H1 (cell line): ENCODE data around the gene CTSA. TPM values are rescaled to one million over a fixed set of nuclear protein-coding genes. Genes with fewer than 3 reads are reported as not detected.

Experiments used
- EGR1 ChIP-seq: IDR thresholded peaks from 2 replicates; pipeline ENCODE4 v1.6.1; 2011; ENCODE audit warnings: low read depth, low read length, borderline replicate concordance
- EZH2 ChIP-seq: fragments of 200-600 bp; sonication (generic); IDR thresholded peaks from 2 replicates; pipeline ENCODE4 v1.7.1; 2012; ENCODE audit warnings: low read depth, mild to moderate bottlenecking, moderate library complexity, low read length, inconsistent platforms; ENCODE audit not compliant: severe bottlenecking
- KDM4A ChIP-seq: IDR thresholded peaks from one replicate; pipeline ENCODE4 v1.7.1; 2012; ENCODE audit warnings: low read depth, mild to moderate bottlenecking, moderate library complexity, low read length, inconsistent platforms; ENCODE audit not compliant: severe bottlenecking
- NRF1 ChIP-seq: IDR thresholded peaks from 2 replicates; pipeline ENCODE4 v1.6.1; 2011; ENCODE audit warnings: mild to moderate bottlenecking, low read depth, low read length, improper control_type of control experiment
- polyA plus RNA-seq, 7 experiments: library from polyadenylated mRNA; depleted of rRNA in 3 of 7; stranded (reverse) in 5 of 7; unstranded in 2 of 7; fragments of >200 nt in 5 of 7; fragments of 200-250 nt in 2 of 7; gene quantifications; 1 replicate in 5 of 7; 2 replicates in 1 of 7; 4 replicates in 1 of 7; pipeline versions ENCODE4 v1.2.1 to v1.2.3, GENCODE V29; 2011 to 2013; ENCODE audit warnings: missing spikeins in 2 of 7, mixed read lengths in 2 of 7
- total RNA-seq: library from RNA; stranded (reverse); fragmentation: NEBNext Ultra II Directional; extraction: Animal tissue kit (Norgen Biotek cat#: 25700); gene quantifications from 2 replicates; pipeline ENCODE4 v1.2.1, GENCODE V29; 2021
- TF ChIP-seq, protein P1 (sequence below): fragments of 300-600 bp; sonication (generic); IDR thresholded peaks from 2 replicates; pipeline ENCODE4 v1.7.1; 2012; ENCODE audit warnings: low read length, moderate library complexity, mild to moderate bottlenecking, inconsistent platforms; ENCODE audit not compliant: insufficient replicate concordance

The CTSA gene
- total and polyA plus RNA-seq, 2 of the 8 experiments (the other 6 are each of a cell fraction or from before 2014, with no cell fraction given): 49.7 to 74.0 TPM

DNA sequence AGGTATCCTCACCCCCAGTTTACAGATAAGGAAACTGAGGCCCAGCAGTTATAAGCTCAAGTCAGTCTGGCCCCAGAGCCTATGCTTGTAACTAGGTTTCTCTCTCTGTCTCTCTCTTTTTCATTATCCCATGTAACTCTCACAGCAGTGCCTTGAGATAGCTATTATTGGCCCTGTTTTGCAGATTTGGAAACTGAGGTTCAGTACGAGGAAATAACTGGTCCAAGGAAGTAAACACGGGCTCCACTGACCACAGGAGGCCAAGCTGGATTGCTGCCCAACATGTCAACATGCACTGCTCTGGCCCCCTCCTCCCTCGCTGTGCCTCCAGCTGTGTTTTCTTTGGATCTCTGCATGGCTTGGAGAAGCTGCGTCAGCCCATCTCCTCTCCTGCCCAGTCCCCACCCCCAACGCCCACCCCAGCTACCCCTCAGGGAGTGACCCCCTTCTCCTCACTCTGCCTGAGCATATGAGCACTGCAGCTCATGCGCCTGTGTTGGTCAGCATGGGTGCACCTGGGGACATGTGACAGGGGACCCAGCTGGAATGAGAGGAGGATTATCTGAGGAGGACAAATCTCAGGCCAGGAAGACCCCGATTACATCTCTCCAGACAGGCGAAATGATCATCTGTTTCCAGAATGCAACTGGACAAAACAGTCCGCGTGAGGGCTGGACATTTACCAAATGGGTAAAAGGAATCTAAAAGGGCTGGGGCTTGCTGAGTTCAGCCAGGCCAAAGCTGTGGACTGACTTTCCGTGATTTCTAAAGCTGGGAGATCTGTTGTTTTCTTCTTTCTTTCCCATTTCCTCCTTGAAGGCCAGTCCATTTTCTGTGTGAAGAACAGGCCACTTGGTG is 28.6 kb downstream of the CTSA start (continued):
- TF ChIP-seq KDM4A (no peak), EZH2 (no peak), EGR1 (no peak), NRF1 (no peak)
- TF ChIP-seq, protein P1, sequence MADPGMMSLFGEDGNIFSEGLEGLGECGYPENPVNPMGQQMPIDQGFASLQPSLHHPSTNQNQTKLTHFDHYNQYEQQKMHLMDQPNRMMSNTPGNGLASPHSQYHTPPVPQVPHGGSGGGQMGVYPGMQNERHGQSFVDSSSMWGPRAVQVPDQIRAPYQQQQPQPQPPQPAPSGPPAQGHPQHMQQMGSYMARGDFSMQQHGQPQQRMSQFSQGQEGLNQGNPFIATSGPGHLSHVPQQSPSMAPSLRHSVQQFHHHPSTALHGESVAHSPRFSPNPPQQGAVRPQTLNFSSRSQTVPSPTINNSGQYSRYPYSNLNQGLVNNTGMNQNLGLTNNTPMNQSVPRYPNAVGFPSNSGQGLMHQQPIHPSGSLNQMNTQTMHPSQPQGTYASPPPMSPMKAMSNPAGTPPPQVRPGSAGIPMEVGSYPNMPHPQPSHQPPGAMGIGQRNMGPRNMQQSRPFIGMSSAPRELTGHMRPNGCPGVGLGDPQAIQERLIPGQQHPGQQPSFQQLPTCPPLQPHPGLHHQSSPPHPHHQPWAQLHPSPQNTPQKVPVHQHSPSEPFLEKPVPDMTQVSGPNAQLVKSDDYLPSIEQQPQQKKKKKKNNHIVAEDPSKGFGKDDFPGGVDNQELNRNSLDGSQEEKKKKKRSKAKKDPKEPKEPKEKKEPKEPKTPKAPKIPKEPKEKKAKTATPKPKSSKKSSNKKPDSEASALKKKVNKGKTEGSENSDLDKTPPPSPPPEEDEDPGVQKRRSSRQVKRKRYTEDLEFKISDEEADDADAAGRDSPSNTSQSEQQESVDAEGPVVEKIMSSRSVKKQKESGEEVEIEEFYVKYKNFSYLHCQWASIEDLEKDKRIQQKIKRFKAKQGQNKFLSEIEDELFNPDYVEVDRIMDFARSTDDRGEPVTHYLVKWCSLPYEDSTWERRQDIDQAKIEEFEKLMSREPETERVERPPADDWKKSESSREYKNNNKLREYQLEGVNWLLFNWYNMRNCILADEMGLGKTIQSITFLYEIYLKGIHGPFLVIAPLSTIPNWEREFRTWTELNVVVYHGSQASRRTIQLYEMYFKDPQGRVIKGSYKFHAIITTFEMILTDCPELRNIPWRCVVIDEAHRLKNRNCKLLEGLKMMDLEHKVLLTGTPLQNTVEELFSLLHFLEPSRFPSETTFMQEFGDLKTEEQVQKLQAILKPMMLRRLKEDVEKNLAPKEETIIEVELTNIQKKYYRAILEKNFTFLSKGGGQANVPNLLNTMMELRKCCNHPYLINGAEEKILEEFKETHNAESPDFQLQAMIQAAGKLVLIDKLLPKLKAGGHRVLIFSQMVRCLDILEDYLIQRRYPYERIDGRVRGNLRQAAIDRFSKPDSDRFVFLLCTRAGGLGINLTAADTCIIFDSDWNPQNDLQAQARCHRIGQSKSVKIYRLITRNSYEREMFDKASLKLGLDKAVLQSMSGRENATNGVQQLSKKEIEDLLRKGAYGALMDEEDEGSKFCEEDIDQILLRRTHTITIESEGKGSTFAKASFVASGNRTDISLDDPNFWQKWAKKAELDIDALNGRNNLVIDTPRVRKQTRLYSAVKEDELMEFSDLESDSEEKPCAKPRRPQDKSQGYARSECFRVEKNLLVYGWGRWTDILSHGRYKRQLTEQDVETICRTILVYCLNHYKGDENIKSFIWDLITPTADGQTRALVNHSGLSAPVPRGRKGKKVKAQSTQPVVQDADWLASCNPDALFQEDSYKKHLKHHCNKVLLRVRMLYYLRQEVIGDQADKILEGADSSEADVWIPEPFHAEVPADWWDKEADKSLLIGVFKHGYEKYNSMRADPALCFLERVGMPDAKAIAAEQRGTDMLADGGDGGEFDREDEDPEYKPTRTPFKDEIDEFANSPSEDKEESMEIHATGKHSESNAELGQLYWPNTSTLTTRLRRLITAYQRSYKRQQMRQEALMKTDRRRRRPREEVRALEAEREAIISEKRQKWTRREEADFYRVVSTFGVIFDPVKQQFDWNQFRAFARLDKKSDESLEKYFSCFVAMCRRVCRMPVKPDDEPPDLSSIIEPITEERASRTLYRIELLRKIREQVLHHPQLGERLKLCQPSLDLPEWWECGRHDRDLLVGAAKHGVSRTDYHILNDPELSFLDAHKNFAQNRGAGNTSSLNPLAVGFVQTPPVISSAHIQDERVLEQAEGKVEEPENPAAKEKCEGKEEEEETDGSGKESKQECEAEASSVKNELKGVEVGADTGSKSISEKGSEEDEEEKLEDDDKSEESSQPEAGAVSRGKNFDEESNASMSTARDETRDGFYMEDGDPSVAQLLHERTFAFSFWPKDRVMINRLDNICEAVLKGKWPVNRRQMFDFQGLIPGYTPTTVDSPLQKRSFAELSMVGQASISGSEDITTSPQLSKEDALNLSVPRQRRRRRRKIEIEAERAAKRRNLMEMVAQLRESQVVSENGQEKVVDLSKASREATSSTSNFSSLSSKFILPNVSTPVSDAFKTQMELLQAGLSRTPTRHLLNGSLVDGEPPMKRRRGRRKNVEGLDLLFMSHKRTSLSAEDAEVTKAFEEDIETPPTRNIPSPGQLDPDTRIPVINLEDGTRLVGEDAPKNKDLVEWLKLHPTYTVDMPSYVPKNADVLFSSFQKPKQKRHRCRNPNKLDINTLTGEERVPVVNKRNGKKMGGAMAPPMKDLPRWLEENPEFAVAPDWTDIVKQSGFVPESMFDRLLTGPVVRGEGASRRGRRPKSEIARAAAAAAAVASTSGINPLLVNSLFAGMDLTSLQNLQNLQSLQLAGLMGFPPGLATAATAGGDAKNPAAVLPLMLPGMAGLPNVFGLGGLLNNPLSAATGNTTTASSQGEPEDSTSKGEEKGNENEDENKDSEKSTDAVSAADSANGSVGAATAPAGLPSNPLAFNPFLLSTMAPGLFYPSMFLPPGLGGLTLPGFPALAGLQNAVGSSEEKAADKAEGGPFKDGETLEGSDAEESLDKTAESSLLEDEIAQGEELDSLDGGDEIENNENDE: no peak
